SK-N-SH treated with all-trans-retinoic acid at 6 μM for 48 hours (cell line): Measurements from ENCODE around the gene CALCB.

Experiments
- ATAC-seq: fragments of 200-7000 bp; cut with Tn5 transposase; 3 replicates; pipeline ENCODE4 v1.9.1; 2020; ENCODE audit warnings: mild to moderate bottlenecking, moderate library complexity
- ARNTL ChIP-seq: fragments of 450-650 bp; formaldehyde crosslinking; IDR thresholded peaks from 2 replicates; pipeline ENCODE4 v1.5.0; 2020; ENCODE audit warnings: low read depth, mild to moderate bottlenecking, moderate library complexity, borderline replicate concordance
- BACH2 ChIP-seq: fragments of 250-450 bp; sonication (Bioruptor Pico); IDR thresholded peaks from 2 replicates; pipeline ENCODE4 v1.9.0; 2021; ENCODE audit warnings: mild to moderate bottlenecking, borderline replicate concordance
- CREB5 ChIP-seq: fragments of 250-450 bp; sonication (Bioruptor Pico); IDR thresholded peaks from 2 replicates; pipeline ENCODE4 v1.5.1; 2020; ENCODE audit warnings: low read depth, mild to moderate bottlenecking, moderate library complexity
- CSDC2 ChIP-seq: fragments of 250-450 bp; sonication (Bioruptor Pico); IDR thresholded peaks from 2 replicates; pipeline ENCODE4 v1.5.0; 2020; ENCODE audit warnings: mild to moderate bottlenecking, moderate library complexity
- ESRRG ChIP-seq: fragments of 250-450 bp; sonication (Bioruptor Pico); IDR thresholded peaks from 2 replicates; pipeline ENCODE4 v1.6.1; 2021; ENCODE audit warnings: mild to moderate bottlenecking
- GLIS3 ChIP-seq: fragments of 250-450 bp; sonication (Bioruptor Pico); IDR thresholded peaks from 2 replicates; pipeline ENCODE4 v1.5.0; 2020; ENCODE audit warnings: mild to moderate bottlenecking, moderate library complexity
- ISL1 ChIP-seq: fragments of 250-450 bp; sonication (Bioruptor Pico); IDR thresholded peaks from 2 replicates; pipeline ENCODE4 v2.1.2; 2022; ENCODE audit warnings: mild to moderate bottlenecking, moderate library complexity
- OSR1 ChIP-seq: fragments of 250-450 bp; sonication (Bioruptor Pico); IDR thresholded peaks from 2 replicates; pipeline ENCODE4 v1.8.0; 2022; ENCODE audit warnings: moderate library complexity, mild to moderate bottlenecking, inconsistent platforms
- PATZ1 ChIP-seq: fragments of 250-450 bp; sonication (Bioruptor Pico); IDR thresholded peaks from 2 replicates; pipeline ENCODE4 v1.8.0; 2020; ENCODE audit warnings: mild to moderate bottlenecking, moderate library complexity, borderline replicate concordance
- PPARA ChIP-seq: fragments of 250-450 bp; sonication (Bioruptor Pico); IDR thresholded peaks from 2 replicates; pipeline ENCODE4 v1.5.0; 2020; ENCODE audit warnings: mild to moderate bottlenecking, borderline replicate concordance
- TCF4 ChIP-seq: fragments of 250-450 bp; sonication (Bioruptor Pico); IDR thresholded peaks from 2 replicates; pipeline ENCODE4 v1.8.0; 2021; ENCODE audit warnings: mild to moderate bottlenecking, moderate library complexity, borderline replicate concordance
- TOX ChIP-seq: fragments of 250-450 bp; sonication (Bioruptor Pico); IDR thresholded peaks from 2 replicates; pipeline ENCODE4 v1.8.0; 2021; ENCODE audit warnings: mild to moderate bottlenecking, moderate library complexity, borderline replicate concordance
- TSHZ2 ChIP-seq: fragments of 250-450 bp; sonication (Bioruptor Pico); IDR thresholded peaks from 2 replicates; pipeline ENCODE4 v1.5.0; 2020; ENCODE audit warnings: mild to moderate bottlenecking, moderate library complexity
- ZC3H10 ChIP-seq: fragments of 250-450 bp; sonication (Bioruptor Pico); IDR thresholded peaks from 2 replicates; pipeline ENCODE4 v1.5.1; 2021; ENCODE audit warnings: mild to moderate bottlenecking, moderate library complexity
- ZFP30 ChIP-seq: fragments of 450-650 bp; formaldehyde crosslinking; IDR thresholded peaks from 2 replicates; pipeline ENCODE4 v1.5.0; 2022; ENCODE audit warnings: mild to moderate bottlenecking, moderate library complexity
- ZNF565 ChIP-seq: fragments of 450-650 bp; formaldehyde crosslinking; conservative IDR thresholded peaks from 2 replicates; pipeline ENCODE4 v1.5.0; 2020; ENCODE audit warnings: low read depth, mild to moderate bottlenecking, moderate library complexity
- ZNF70 ChIP-seq: fragments of 450-650 bp; formaldehyde crosslinking; IDR thresholded peaks from 2 replicates; pipeline ENCODE4 v1.5.0; 2020; ENCODE audit warnings: mild to moderate bottlenecking, moderate library complexity
- ZNF8 ChIP-seq: fragments of 450-650 bp; formaldehyde crosslinking; IDR thresholded peaks from 2 replicates; pipeline ENCODE4 v1.5.0; 2020; ENCODE audit warnings: mild to moderate bottlenecking, moderate library complexity
- TF ChIP-seq, protein P1 (sequence below): fragments of 250-450 bp; sonication (Bioruptor Pico); IDR thresholded peaks from 2 replicates; pipeline ENCODE4 v1.5.1; 2021; ENCODE audit warnings: mild to moderate bottlenecking, moderate library complexity

Gene CALCB

DNA sequence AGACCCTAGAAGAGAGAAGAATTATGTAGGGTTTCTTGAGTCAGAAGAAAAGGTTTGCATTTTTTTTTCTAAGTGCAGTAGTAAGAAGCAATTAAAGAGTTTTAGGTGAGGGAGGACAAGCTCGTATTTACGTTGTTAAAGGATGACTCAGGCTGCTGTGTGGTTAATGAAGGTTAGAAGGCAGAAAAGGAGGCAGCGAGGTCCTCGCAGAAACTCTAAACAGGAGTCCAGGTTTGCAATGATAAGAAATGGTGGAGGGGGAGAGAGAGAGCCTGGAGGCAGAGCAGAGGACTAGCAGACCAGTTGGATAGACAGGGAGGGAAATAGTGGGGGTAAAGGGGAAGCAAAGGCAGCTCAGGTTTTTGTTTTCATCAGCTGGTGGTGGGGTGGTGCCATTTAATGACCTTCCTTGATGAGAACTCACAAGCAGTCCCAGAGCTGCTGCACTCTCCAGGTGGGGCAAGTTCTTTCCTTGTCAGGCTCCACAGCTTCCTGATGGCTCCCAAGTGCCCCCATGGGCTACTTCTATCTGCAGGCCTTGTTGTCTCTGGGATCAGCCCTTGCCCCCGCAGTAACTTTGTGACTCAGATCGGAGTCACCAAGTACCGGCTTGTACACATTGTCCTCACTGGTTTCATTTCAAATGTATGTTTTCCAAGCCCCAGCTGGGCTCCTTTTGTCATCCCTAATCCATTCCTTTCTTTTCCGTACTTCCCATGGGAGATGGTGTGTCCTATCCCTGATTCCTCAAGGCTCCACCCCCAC is 33.0 kb downstream of the CALCB start:
- no peak for TF ChIP-seq ZNF8 (CRISPR knock-in tag)
- TF ChIP-seq TSHZ2 (CRISPR knock-in tag) = no peak
- TF ChIP-seq TOX (CRISPR knock-in tag) = no peak
- TF ChIP-seq GLIS3 = no peak
- no peak for TF ChIP-seq TCF4
- no peak for TF ChIP-seq ZC3H10 (CRISPR knock-in tag)
- TF ChIP-seq, protein P1, sequence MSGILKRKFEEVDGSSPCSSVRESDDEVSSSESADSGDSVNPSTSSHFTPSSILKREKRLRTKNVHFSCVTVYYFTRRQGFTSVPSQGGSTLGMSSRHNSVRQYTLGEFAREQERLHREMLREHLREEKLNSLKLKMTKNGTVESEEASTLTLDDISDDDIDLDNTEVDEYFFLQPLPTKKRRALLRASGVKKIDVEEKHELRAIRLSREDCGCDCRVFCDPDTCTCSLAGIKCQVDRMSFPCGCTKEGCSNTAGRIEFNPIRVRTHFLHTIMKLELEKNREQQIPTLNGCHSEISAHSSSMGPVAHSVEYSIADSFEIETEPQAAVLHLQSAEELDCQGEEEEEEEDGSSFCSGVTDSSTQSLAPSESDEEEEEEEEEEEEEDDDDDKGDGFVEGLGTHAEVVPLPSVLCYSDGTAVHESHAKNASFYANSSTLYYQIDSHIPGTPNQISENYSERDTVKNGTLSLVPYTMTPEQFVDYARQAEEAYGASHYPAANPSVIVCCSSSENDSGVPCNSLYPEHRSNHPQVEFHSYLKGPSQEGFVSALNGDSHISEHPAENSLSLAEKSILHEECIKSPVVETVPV (CRISPR knock-in tag) = no peak
- TF ChIP-seq ZNF70 (CRISPR knock-in tag) = no peak
- TF ChIP-seq OSR1 (CRISPR knock-in tag) = no peak
- TF ChIP-seq BACH2 (CRISPR knock-in tag) = no peak
- TF ChIP-seq ZNF565 = no peak
- TF ChIP-seq PPARA (CRISPR knock-in tag) = no peak
- ATAC-seq = no peak

DNA sequence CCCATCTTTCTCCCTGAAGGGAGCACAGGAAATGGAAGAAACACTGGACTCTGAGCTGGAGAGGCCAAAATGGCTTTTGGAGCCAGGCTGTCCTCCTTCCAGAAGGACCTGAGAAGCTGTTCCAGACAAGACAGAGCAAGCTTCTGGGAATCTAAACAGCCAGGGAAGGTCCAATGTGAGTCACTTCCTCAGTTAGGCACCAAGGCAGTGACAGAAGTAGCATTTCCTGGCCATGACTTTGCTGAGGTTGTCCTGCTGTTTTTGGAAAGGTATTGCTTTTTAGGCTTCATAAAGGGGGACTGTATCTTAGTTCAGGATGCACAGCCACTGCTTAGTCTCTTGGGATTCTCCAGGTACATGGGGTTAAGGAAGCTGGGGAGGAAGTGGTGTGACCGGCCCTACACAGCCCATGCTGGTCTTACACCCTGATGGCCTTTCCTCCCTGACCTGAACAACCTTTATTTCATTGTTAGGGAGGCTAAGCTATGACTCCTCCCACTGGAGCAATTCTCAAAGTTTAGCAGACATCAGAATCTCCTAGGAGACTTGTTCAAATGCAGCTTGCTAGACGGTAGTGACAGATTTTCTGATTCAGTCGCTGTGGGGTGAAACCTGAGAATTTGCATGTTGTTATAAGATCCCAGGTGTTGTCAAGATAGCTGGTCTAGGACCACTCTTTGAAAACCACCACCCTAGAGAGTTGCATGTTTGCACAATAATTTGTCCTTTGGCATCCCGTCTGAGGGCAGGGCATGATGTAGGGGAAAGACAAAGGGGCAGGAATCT is 34.5 kb downstream of the CALCB start:
- TF ChIP-seq ZNF8 (CRISPR knock-in tag) = no peak
- TF ChIP-seq ZFP30 (CRISPR knock-in tag) = no peak
- no peak for TF ChIP-seq CSDC2 (CRISPR knock-in tag)
- no peak for TF ChIP-seq ESRRG
- ATAC-seq = no peak

DNA sequence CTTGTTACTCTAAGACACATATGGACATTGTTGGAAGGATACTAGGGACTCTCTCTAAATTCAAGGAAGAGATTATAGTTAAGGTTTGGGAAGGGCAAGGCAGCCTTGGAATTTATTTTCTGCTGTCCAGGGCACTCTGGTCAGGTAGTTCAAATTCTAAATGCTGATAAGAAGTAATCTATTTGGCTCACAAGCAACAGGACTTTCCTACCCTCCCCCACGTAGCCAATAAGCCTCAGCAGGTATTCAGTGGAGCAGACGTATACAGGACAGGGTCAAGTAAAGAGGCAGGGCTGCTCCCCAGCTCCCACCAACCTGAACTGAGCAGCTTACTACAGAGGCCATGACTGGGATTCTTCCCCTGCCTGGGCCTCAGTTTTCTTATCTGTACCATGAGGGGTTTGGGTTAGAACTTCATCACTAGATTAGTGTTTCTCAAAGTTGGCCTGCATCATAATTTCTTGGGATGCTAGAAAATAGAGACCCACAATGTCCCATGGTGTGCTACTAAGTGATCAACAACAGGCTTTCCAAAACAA is 35.3 kb downstream of the CALCB start:
- TF ChIP-seq PATZ1 (CRISPR knock-in tag) (no peak), ZNF70 (CRISPR knock-in tag) (no peak)
- no peak for ATAC-seq

GRCh38 chr11:15109602-15110001 is 36.2 kb downstream of the CALCB start:
- TF ChIP-seq CSDC2 (CRISPR knock-in tag) (no peak), ISL1 (CRISPR knock-in tag) (no peak), ESRRG (no peak), ARNTL (no peak), OSR1 (CRISPR knock-in tag) (no peak), CREB5 (CRISPR knock-in tag) (no peak)
- no peak for ATAC-seq
